Measurements from ENCODE around the gene PPP1R3F. TPM values are rescaled to one million over a fixed set of nuclear protein-coding genes. Genes with fewer than 3 reads are reported as not detected.
"Not testable (repeated sequence)": the region's sequence is repeated elsewhere in the genome, so short reads cannot be mapped to it uniquely, and the experiment has no call there.

Gene PPP1R3F
- total RNA-seq, 1 experiment from 2014 or later = 1.6 TPM

GRCh38 chrX:49316085-49316484 is 46.5 kb downstream of the PPP1R3F start:
- BruUV-seq (replicated peaks) = no TSS peak
- H4K20me1 ChIP-seq (ENCODE audit: insufficient read depth) = no peaks in the 10 kb centered on the region
- H2AFZ ChIP-seq (ENCODE audit: low read depth, low read length, poor library complexity, severe bottlenecking) = no peak overlapping the region
- no peaks in the 10 kb centered on the region for H3K36me3 ChIP-seq (ENCODE audit: control insufficient read depth in 1 of 2, insufficient read depth in 2 of 2, low read length in 2 of 2)
- no peaks in the 10 kb centered on the region for H3K4me1 ChIP-seq (ENCODE audit: control insufficient read depth in 1 of 2, insufficient read depth in 2 of 2, low read length in 2 of 2)
- no peak overlapping the region for H3K9ac ChIP-seq (ENCODE audit: low read length)
- RAD21 ChIA-PET (ENCODE audit: low non-redundant PET in 1 of 2, low total read pairs in 2 of 2, uncharacterized antibody in 2 of 2, unreplicated experiment in 2 of 2) = no interaction called here
- intact Hi-C loops (cut with micrococcal nuclease) = no loop called here
- ATAC-seq (no peak), DNase-seq (ENCODE audit: low read depth, low spot score) (no peak)
- no peaks in the 10 kb centered on the region for H3K9me3 ChIP-seq (ENCODE audit: control insufficient read depth in 1 of 2, insufficient read depth in 1 of 2, low read depth in 1 of 2, low read length in 2 of 2)
- no peak overlapping the region for H3K4me2 ChIP-seq (ENCODE audit: low read length)
- H3K4me3 ChIP-seq (replicated peaks in 1 of 2; ENCODE audit: low read depth in 1 of 2, low read length in 2 of 2) = no peak overlapping the region
- CTCF ChIA-PET = no interaction called here
- no peaks in the 10 kb centered on the region for H3K27me3 ChIP-seq (ENCODE audit: insufficient read depth, low read length)
- no peak overlapping the region for H3K27ac ChIP-seq (ENCODE audit: low read depth, low read length)
- POLR2A ChIA-PET = no interaction called here
- H3K9me2 ChIP-seq (ENCODE audit: insufficient read depth) = no peaks in the 10 kb centered on the region
- TF ChIP-seq MAX (IDR thresholded peaks at IDR 0.05) = no peak
- no peak for TF ChIP-seq ZNF274 (IDR thresholded peaks at IDR 0.05; ENCODE audit: low read depth, low read length)
- no peak for TF ChIP-seq CTCF (IDR thresholded peaks at IDR 0.05 in 2 of 3, conservative IDR thresholded peaks at IDR 0.05 in 1 of 3; ENCODE audit: borderline replicate concordance in 1 of 3, insufficient read depth in 1 of 3, low read depth in 2 of 3, low read length in 2 of 3)
- TF ChIP-seq FOSL1 (IDR thresholded peaks at IDR 0.05; ENCODE audit: low read depth) = no peak
- TF ChIP-seq YY1 (IDR thresholded peaks at IDR 0.05; ENCODE audit: extremely low read depth, insufficient replicate concordance, low read depth, low read length) = no peak
- no peak for TF ChIP-seq SIN3A (IDR thresholded peaks at IDR 0.05; ENCODE audit: low read depth)
- TF ChIP-seq SP1 (IDR thresholded peaks at IDR 0.05; ENCODE audit: low read depth) = no peak
- no peak for TF ChIP-seq POLR2A (IDR thresholded peaks at IDR 0.05; ENCODE audit: borderline replicate concordance, extremely low read depth, insufficient read depth, insufficient read length)
- no peaks in the 10 kb centered on the region for H3K79me2 ChIP-seq (ENCODE audit: insufficient read depth, low read length)

GRCh38 chrX:49321737-49322136 is 52.1 kb downstream of the PPP1R3F start, which contains the start of gene GAGE12J:
GAGE12J (plus strand) TSS chrX:49322037; CDS start chrX:49323194, 1,157 bp downstream.
- DNase-seq (ENCODE audit: low read depth, low spot score); H3K9me2 ChIP-seq (ENCODE audit: insufficient read depth); H3K4me2 ChIP-seq (ENCODE audit: low read length); ATAC-seq; H3K36me3 ChIP-seq (ENCODE audit: control insufficient read depth in 1 of 2, insufficient read depth in 2 of 2, low read length in 2 of 2); CTCF ChIA-PET; H3K9me3 ChIP-seq (ENCODE audit: control insufficient read depth in 1 of 2, insufficient read depth in 1 of 2, low read depth in 1 of 2, low read length in 2 of 2); BruUV-seq (replicated peaks); H3K79me2 ChIP-seq (ENCODE audit: insufficient read depth, low read length); H3K4me3 ChIP-seq (replicated peaks in 1 of 2; ENCODE audit: low read depth in 1 of 2, low read length in 2 of 2); H2AFZ ChIP-seq (ENCODE audit: low read depth, low read length, poor library complexity, severe bottlenecking); intact Hi-C loops (cut with micrococcal nuclease); POLR2A ChIA-PET; RAD21 ChIA-PET (ENCODE audit: low non-redundant PET in 1 of 2, low total read pairs in 2 of 2, uncharacterized antibody in 2 of 2, unreplicated experiment in 2 of 2); H3K9ac ChIP-seq (ENCODE audit: low read length); H4K20me1 ChIP-seq (ENCODE audit: insufficient read depth); H3K27me3 ChIP-seq (ENCODE audit: insufficient read depth, low read length); H3K27ac ChIP-seq (ENCODE audit: low read depth, low read length); H3K4me1 ChIP-seq (ENCODE audit: control insufficient read depth in 1 of 2, insufficient read depth in 2 of 2, low read length in 2 of 2): not testable (repeated sequence)

- RAD21 ChIA-PET (ENCODE audit: low non-redundant PET in 1 of 2, low total read pairs in 2 of 2, uncharacterized antibody in 2 of 2, unreplicated experiment in 2 of 2); H3K4me1 ChIP-seq (ENCODE audit: control insufficient read depth in 1 of 2, insufficient read depth in 2 of 2, low read length in 2 of 2); ATAC-seq; intact Hi-C loops (cut with micrococcal nuclease); H3K9me3 ChIP-seq (ENCODE audit: control insufficient read depth in 1 of 2, insufficient read depth in 1 of 2, low read depth in 1 of 2, low read length in 2 of 2); DNase-seq (ENCODE audit: low read depth, low spot score); H3K4me2 ChIP-seq (ENCODE audit: low read length); H3K27me3 ChIP-seq (ENCODE audit: insufficient read depth, low read length); H3K9ac ChIP-seq (ENCODE audit: low read length); BruUV-seq (replicated peaks); H3K27ac ChIP-seq (ENCODE audit: low read depth, low read length); H3K79me2 ChIP-seq (ENCODE audit: insufficient read depth, low read length); CTCF ChIA-PET; H3K4me3 ChIP-seq (replicated peaks in 1 of 2; ENCODE audit: low read depth in 1 of 2, low read length in 2 of 2); H3K9me2 ChIP-seq (ENCODE audit: insufficient read depth); H4K20me1 ChIP-seq (ENCODE audit: insufficient read depth); POLR2A ChIA-PET; H3K36me3 ChIP-seq (ENCODE audit: control insufficient read depth in 1 of 2, insufficient read depth in 2 of 2, low read length in 2 of 2); H2AFZ ChIP-seq (ENCODE audit: low read depth, low read length, poor library complexity, severe bottlenecking): not testable (repeated sequence)
Measured at GRCh38 chrX:49322266-49322665, 52.7 kb downstream of the PPP1R3F start.

Measured in HCT116 (cell line).